A549 (cell line): ENCODE results near the gene CARD10. TPM values are rescaled to one million over a fixed set of nuclear protein-coding genes. Genes with fewer than 3 reads are reported as not detected.

Source experiments
- ATAC-seq, 2 experiments: fragments of 200-7000 bp in 1 of 2; fragments of >200 bp in 1 of 2; cut with Nextera tagmentation in 1 of 2; cut with Tn5 transposase in 1 of 2; 3 replicates each; pipeline versions ENCODE4 v1.8.0 to v1.9.1; 2018 to 2020; ENCODE audit warnings: mild to moderate bottlenecking in 1 of 2, moderate library complexity in 1 of 2
- CTCF ChIA-PET: fragments of 300-600 bp; sonication (Branson Sonifier 250); formaldehyde crosslinking; extraction: SDS; loops from one replicate; lab custom pipeline; 2021; ENCODE audit warnings: antibody characterized with exemption, inconsistent platforms; lab: Yijun Ruan, JAX
- POLR2A ChIA-PET: fragments of 350-600 bp; formaldehyde crosslinking; extraction: SDS; loops from one replicate; lab custom pipeline; 2021; ENCODE audit warnings: antibody characterized with exemption, inconsistent platforms; lab: Yijun Ruan, JAX
- DNase-seq, 2 experiments: peaks; one replicate each; pipeline versions ENCODE4 v3.0.0 to v3.0.0-alpha.2; 2011 to 2016; ENCODE audit warnings: low read depth in 1 of 2, low spot score in 1 of 2
- FAIRE-seq: peaks from 2 replicates; lab custom pipeline; 2011; peaks lifted over from hg19 to GRCh38; lab: Jason Lieb, UNC
- H3K27ac ChIP-seq, 2 experiments: fragments of >200 bp; sonication (Bioruptor Twin); formaldehyde crosslinking; 3 replicates each; pipeline ENCODE4 v1.5.1; 2016 to 2017
- H3K4me1 ChIP-seq: fragments of >200 bp; sonication (Bioruptor Twin); formaldehyde crosslinking; 3 replicates; pipeline ENCODE4 v1.6.1; 2016
- H3K4me2 ChIP-seq: fragments of >200 bp; sonication (Bioruptor Twin); formaldehyde crosslinking; 3 replicates; pipeline ENCODE4 v1.6.1; 2016
- H3K4me3 ChIP-seq: fragments of >200 bp; sonication (Bioruptor Twin); formaldehyde crosslinking; 3 replicates; pipeline ENCODE4 v1.5.1; 2016
- H3K9me3 ChIP-seq: fragments of >200 bp; sonication (Bioruptor Twin); formaldehyde crosslinking; 3 replicates; pipeline ENCODE4 v1.6.1; 2016
- BHLHE40 ChIP-seq: IDR thresholded peaks from 2 replicates; pipeline ENCODE4 v1.6.1; 2012; ENCODE audit warnings: low read depth, low read length, inconsistent platforms
- CBX2 ChIP-seq: fragments of 200-600 bp; sonication (generic); IDR thresholded peaks from 2 replicates; pipeline ENCODE4 v1.6.1; 2016; ENCODE audit warnings: low read depth, mild to moderate bottlenecking, borderline replicate concordance
- CBX8 ChIP-seq: fragments of 200-600 bp; sonication (generic); IDR thresholded peaks from 2 replicates; pipeline ENCODE4 v1.6.1; 2016
- CEBPB ChIP-seq, 2 experiments: fragments of >200 bp in 1 of 2; sonication (Bioruptor Twin) in 1 of 2; formaldehyde crosslinking in 1 of 2; IDR thresholded peaks; 2 replicates each; pipeline ENCODE4 v1.6.1; 2012 to 2016
- CHD4 ChIP-seq: fragments of 200-600 bp; sonication (generic); IDR thresholded peaks from 2 replicates; pipeline ENCODE4 v1.6.1; 2016; ENCODE audit warnings: antibody characterized with exemption, mild to moderate bottlenecking, borderline replicate concordance
- EHMT2 ChIP-seq: fragments of 200-600 bp; sonication (generic); IDR thresholded peaks from 2 replicates; pipeline ENCODE4 v1.6.1; 2016; ENCODE audit warnings: antibody characterized with exemption, low read depth, mild to moderate bottlenecking, moderate library complexity
- FOSL2 ChIP-seq, 2 experiments: fragments of 450-650 bp in 1 of 2; fragments of >200 bp in 1 of 2; sonication (Bioruptor Twin) in 1 of 2; formaldehyde crosslinking; IDR thresholded peaks; 2 replicates each; pipeline versions ENCODE4 v1.5.0 to v1.6.1; 2016 to 2020; ENCODE audit warnings: mild to moderate bottlenecking in 1 of 2, moderate library complexity in 1 of 2
- FOXS1 ChIP-seq: fragments of 250-450 bp; sonication (Bioruptor Pico); IDR thresholded peaks from 2 replicates; pipeline ENCODE4 v1.5.0; 2020; ENCODE audit warnings: mild to moderate bottlenecking, moderate library complexity
- HEYL ChIP-seq: fragments of 250-450 bp; sonication (Bioruptor Pico); IDR thresholded peaks from 2 replicates; pipeline ENCODE4 v1.8.0; 2021; ENCODE audit warnings: mild to moderate bottlenecking, moderate library complexity
- HOXB13 ChIP-seq: fragments of 250-450 bp; sonication (Bioruptor Pico); IDR thresholded peaks from 2 replicates; pipeline ENCODE4 v1.5.0; 2020; ENCODE audit warnings: low read depth, mild to moderate bottlenecking, moderate library complexity
- JUN ChIP-seq, 2 experiments: fragments of >200 bp; sonication (Bioruptor Twin); formaldehyde crosslinking; IDR thresholded peaks; 2 replicates in 1 of 2; 3 replicates in 1 of 2; pipeline ENCODE4 v1.6.1; 2016 to 2017
- KDM1A ChIP-seq: fragments of 200-600 bp; sonication (generic); IDR thresholded peaks from 2 replicates; pipeline ENCODE4 v1.6.1; 2016; ENCODE audit warnings: low read depth, mild to moderate bottlenecking
- KDM5A ChIP-seq: fragments of 200-600 bp; sonication (generic); IDR thresholded peaks from 2 replicates; pipeline ENCODE4 v1.6.1; 2016; ENCODE audit warnings: antibody characterized with exemption, mild to moderate bottlenecking
- MAZ ChIP-seq: fragments of 150-350 bp; IDR thresholded peaks from 2 replicates; pipeline ENCODE4 v1.6.1; 2014; ENCODE audit warnings: antibody characterized with exemption, low read depth, low read length, borderline replicate concordance
- MYC ChIP-seq: IDR thresholded peaks from 2 replicates; pipeline ENCODE4 v1.6.1; 2012; ENCODE audit warnings: mild to moderate bottlenecking, inconsistent platforms, low read length, improper control_type of control experiment, borderline replicate concordance
- NR3C1 ChIP-seq: fragments of >200 bp; sonication (Bioruptor Twin); formaldehyde crosslinking; IDR thresholded peaks from 3 replicates; pipeline ENCODE4 v1.6.1; 2017
- PHF8 ChIP-seq: fragments of 200-600 bp; sonication (generic); IDR thresholded peaks from 2 replicates; pipeline ENCODE4 v1.6.1; 2016; ENCODE audit warnings: low read depth, mild to moderate bottlenecking, antibody characterized with exemption, moderate library complexity, borderline replicate concordance
- POLR2A ChIP-seq: IDR thresholded peaks from 2 replicates; pipeline ENCODE4 v1.6.1; 2012; ENCODE audit warnings: mild to moderate bottlenecking, low read length
- POLR2AphosphoS2 ChIP-seq: conservative IDR thresholded peaks from 2 replicates; pipeline ENCODE4 v1.6.1; 2012; ENCODE audit warnings: low read length, improper control_type of control experiment, inconsistent platforms
- RNF2 ChIP-seq: fragments of 200-600 bp; sonication (generic); IDR thresholded peaks from 2 replicates; pipeline ENCODE4 v1.6.1; 2016; ENCODE audit warnings: low read depth, mild to moderate bottlenecking, antibody characterized with exemption, moderate library complexity, borderline replicate concordance
- SMC3 ChIP-seq: fragments of >200 bp; sonication (Bioruptor Twin); formaldehyde crosslinking; IDR thresholded peaks from 3 replicates; pipeline ENCODE4 v1.6.1; 2018; ENCODE audit warnings: inconsistent platforms
- TFCP2L1 ChIP-seq: fragments of 250-450 bp; sonication (Bioruptor Pico); IDR thresholded peaks from 2 replicates; pipeline ENCODE4 v1.5.0; 2021; ENCODE audit warnings: mild to moderate bottlenecking
- TP53 ChIP-seq: fragments of 250-450 bp; sonication (Bioruptor Pico); IDR thresholded peaks from 2 replicates; pipeline ENCODE4 v1.5.0; 2021; ENCODE audit warnings: mild to moderate bottlenecking, moderate library complexity
- ZFP36 ChIP-seq: fragments of 450-650 bp; IDR thresholded peaks from 2 replicates; pipeline ENCODE4 v1.6.1; 2014; ENCODE audit warnings: borderline replicate concordance; ENCODE audit not compliant: partially characterized antibody
- WGBS: methylation state at CpG from one replicate; pipeline ENCODE4 v1.1.6; 2017; ENCODE audit errors: missing lambda C conversion rate; 5-methylcytosine and 5-hydroxymethylcytosine counted together
- polyA plus RNA-seq, 4 experiments: library from polyadenylated mRNA; depleted of rRNA in 3 of 4; stranded (reverse); fragments of >200 nt; fragmentation: RNase III in 1 of 4; extraction: RNeasy Plus Mini Kit Qiagen cat#74134 plus additional on column Dnase treatment in 1 of 4; gene quantifications; 2 replicates in 3 of 4; 3 replicates in 1 of 4; pipeline ENCODE4 v1.2.3, GENCODE V29; 2011 to 2017
- TF ChIP-seq, protein P1 (sequence below): IDR thresholded peaks from 2 replicates; pipeline ENCODE4 v1.6.1; 2012; ENCODE audit warnings: low read depth, borderline replicate concordance
- TF ChIP-seq, protein P2 (sequence below): fragments of 150-350 bp; IDR thresholded peaks from 2 replicates; pipeline ENCODE4 v1.6.1; 2014; ENCODE audit warnings: low read depth, mild to moderate bottlenecking, low read length
- TF ChIP-seq, protein P3 (sequence below): fragments of >200 bp; sonication (Bioruptor Twin); formaldehyde crosslinking; IDR thresholded peaks from 3 replicates; pipeline ENCODE4 v1.5.1; 2016
- TF ChIP-seq, protein P4 (sequence below): fragments of >200 bp; sonication (Bioruptor Twin); formaldehyde crosslinking; IDR thresholded peaks from 3 replicates; pipeline ENCODE4 v1.6.1; 2016
- TF ChIP-seq, protein P5 (sequence below): fragments of 450-650 bp; IDR thresholded peaks from 2 replicates; pipeline ENCODE4 v1.6.1; 2014; ENCODE audit warnings: antibody characterized with exemption

Gene CARD10
- polyA plus RNA-seq, 2 of the 4 experiments (the other 2 are of a cell fraction): 8.3 to 15.3 TPM

DNA sequence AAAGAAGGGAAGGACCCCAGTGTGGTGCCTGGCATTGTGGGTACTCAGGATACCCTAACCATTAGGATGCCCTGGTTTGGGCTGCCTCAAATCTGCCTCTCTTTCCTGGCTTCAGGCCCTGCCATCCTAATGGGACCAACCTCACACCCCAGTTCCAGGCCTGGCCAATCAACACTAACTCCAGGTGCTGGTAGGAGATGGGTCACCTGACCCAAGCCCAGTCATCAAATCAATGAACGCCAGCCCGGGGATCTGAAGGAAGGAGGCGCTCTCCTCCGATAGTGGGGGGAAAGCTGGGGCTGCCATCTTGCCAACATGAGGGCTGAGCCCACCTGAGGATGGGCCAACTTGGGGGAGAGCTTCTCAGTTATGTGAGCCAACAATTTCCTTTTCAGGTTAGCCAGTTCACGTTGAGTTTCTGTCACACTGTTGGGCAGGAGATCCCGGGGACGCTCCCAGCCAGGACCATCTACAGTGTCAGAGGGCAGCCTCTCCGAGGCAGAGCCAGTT, 45.7 kb downstream of the CARD10 start:
- 91% methylated on average over 8 of the region's 8 CpGs for WGBS
- CTCF ChIA-PET: interaction anchor here (1.0 to 5.6 kb wide), 10 partner anchors 12 to 213 kb away, joined by 3 to 42 read pairs (median 11); partner anchors contain the start of gene MFNG
- TF ChIP-seq, protein P1, sequence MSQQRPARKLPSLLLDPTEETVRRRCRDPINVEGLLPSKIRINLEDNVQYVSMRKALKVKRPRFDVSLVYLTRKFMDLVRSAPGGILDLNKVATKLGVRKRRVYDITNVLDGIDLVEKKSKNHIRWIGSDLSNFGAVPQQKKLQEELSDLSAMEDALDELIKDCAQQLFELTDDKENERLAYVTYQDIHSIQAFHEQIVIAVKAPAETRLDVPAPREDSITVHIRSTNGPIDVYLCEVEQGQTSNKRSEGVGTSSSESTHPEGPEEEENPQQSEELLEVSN: no peak

DNA sequence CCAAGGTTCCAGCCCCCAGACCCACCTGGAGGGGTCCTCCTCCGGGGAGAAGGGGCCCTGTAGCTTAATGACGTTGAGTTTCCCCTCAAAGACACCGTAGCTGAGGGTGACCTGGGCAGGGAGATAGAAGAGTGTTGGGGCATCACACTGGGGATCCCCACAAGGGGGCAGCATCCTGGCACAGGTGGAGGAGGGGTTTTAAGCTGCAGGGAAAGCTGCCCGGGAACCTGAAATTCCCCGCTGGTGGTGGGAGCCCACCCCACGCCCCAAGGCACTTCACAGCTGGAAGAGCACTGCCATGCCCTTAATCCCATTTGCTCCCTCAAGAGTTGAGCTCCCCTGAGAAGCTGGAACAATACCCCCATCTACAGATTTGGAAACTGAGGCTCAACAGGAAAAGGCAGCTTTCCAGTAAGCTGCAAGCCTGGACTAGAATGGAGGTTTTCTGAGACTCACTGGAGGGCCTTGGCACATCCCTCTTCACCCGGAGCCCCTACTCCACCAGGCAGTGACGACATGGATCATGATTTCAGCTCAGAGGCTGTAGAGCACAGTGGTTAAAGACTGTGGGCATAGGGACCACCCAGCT, 46.7 kb downstream of the CARD10 start:
- peak; percentile 55 to 80 for DNase-seq
- WGBS: 33% methylated on average over 4 of the region's 8 CpGs
- POLR2A ChIA-PET: no interaction called here
- Histone ChIP-seq H3K27ac (no peak overlapping the region), H3K9me3 (no peaks in the 10 kb centered on the region), H3K4me2 (no peak overlapping the region), H3K4me1 (no peaks in the 10 kb centered on the region), H3K4me3 (no peak overlapping the region)
- peak; percentile 53 to 84; a peak in 4 of 6 replicates for ATAC-seq
- CTCF ChIA-PET: interaction anchor here (0.6 to 5.6 kb wide), 36 partner anchors 9 to 654 kb away, joined by 3 to 42 read pairs (median 4); partner anchors contain the start of gene MFNG
- no peak for FAIRE-seq
- TF ChIP-seq MAZ (no peak), ZFP36 (no peak), BHLHE40 (no peak), HOXB13 (CRISPR knock-in tag) (no peak), NR3C1 (no peak), POLR2A (no peak), KDM1A (peak; percentile 74; the same call in 1 of the 2 replicates), MYC (no peak), POLR2AphosphoS2 (no peak), HEYL (CRISPR knock-in tag) (no peak), FOXS1 (CRISPR knock-in tag) (no peak), JUN (IDR thresholded peaks at IDR 0.05) (no peak), SMC3 (peak; percentile 74), CBX2 (no peak), EHMT2 (no peak), TFCP2L1 (CRISPR knock-in tag) (no peak), KDM5A (no peak), PHF8 (no peak), CHD4 (peak; percentile 49; the same call in 1 of the 2 replicates), CEBPB (IDR thresholded peaks at IDR 0.05) (no peak), FOSL2 (IDR thresholded peaks at IDR 0.05) (no peak), FOSL2 (CRISPR knock-in tag; IDR thresholded peaks at IDR 0.05) (no peak), TP53 (no peak), RNF2 (no peak), CBX8 (no peak)
- TF ChIP-seq, protein P2, sequence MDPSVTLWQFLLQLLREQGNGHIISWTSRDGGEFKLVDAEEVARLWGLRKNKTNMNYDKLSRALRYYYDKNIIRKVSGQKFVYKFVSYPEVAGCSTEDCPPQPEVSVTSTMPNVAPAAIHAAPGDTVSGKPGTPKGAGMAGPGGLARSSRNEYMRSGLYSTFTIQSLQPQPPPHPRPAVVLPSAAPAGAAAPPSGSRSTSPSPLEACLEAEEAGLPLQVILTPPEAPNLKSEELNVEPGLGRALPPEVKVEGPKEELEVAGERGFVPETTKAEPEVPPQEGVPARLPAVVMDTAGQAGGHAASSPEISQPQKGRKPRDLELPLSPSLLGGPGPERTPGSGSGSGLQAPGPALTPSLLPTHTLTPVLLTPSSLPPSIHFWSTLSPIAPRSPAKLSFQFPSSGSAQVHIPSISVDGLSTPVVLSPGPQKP: no peak
- TF ChIP-seq, protein P3, sequence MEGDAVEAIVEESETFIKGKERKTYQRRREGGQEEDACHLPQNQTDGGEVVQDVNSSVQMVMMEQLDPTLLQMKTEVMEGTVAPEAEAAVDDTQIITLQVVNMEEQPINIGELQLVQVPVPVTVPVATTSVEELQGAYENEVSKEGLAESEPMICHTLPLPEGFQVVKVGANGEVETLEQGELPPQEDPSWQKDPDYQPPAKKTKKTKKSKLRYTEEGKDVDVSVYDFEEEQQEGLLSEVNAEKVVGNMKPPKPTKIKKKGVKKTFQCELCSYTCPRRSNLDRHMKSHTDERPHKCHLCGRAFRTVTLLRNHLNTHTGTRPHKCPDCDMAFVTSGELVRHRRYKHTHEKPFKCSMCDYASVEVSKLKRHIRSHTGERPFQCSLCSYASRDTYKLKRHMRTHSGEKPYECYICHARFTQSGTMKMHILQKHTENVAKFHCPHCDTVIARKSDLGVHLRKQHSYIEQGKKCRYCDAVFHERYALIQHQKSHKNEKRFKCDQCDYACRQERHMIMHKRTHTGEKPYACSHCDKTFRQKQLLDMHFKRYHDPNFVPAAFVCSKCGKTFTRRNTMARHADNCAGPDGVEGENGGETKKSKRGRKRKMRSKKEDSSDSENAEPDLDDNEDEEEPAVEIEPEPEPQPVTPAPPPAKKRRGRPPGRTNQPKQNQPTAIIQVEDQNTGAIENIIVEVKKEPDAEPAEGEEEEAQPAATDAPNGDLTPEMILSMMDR: peak; percentile 55
- TF ChIP-seq, protein P1: no peak
- TF ChIP-seq, protein P4, sequence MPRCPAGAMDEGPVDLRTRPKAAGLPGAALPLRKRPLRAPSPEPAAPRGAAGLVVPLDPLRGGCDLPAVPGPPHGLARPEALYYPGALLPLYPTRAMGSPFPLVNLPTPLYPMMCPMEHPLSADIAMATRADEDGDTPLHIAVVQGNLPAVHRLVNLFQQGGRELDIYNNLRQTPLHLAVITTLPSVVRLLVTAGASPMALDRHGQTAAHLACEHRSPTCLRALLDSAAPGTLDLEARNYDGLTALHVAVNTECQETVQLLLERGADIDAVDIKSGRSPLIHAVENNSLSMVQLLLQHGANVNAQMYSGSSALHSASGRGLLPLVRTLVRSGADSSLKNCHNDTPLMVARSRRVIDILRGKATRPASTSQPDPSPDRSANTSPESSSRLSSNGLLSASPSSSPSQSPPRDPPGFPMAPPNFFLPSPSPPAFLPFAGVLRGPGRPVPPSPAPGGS: no peak
- TF ChIP-seq, protein P5, sequence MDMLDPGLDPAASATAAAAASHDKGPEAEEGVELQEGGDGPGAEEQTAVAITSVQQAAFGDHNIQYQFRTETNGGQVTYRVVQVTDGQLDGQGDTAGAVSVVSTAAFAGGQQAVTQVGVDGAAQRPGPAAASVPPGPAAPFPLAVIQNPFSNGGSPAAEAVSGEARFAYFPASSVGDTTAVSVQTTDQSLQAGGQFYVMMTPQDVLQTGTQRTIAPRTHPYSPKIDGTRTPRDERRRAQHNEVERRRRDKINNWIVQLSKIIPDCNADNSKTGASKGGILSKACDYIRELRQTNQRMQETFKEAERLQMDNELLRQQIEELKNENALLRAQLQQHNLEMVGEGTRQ: no peak

More for the DNA sequence above, 45.7 kb downstream of the CARD10 start:
- H3K9me3 ChIP-seq: no peaks in the 10 kb centered on the region
- H3K27ac ChIP-seq: no peak overlapping the region
- H3K4me1 ChIP-seq: no peaks in the 10 kb centered on the region
- POLR2A ChIA-PET: no interaction called here
- no peak for ATAC-seq
- no peak overlapping the region for H3K4me2 ChIP-seq
- no peak for DNase-seq
- H3K4me3 ChIP-seq: no peak overlapping the region
- no peak for FAIRE-seq
